GM19193 (cell line): ENCODE results near the gene BHLHA9.

ENCODE experiments used
- POLR2A ChIP-seq: IDR thresholded peaks from 4 replicates; pipeline ENCODE4 v1.6.1; 2011; ENCODE audit not compliant: insufficient read depth, insufficient read length; ENCODE audit errors: extremely low read depth

The BHLHA9 gene

GRCh38 chr17:1313270-1314005 lies 43.2 kb downstream of the BHLHA9 start:
- TF ChIP-seq POLR2A = no peak

GRCh38 chr17:1315409-1315808 lies 45.2 kb downstream of the BHLHA9 start:
- no peak for TF ChIP-seq POLR2A

GRCh38 chr17:1315891-1316403 lies 45.7 kb downstream of the BHLHA9 start:
- TF ChIP-seq POLR2A = no peak
